H1 (cell line): ENCODE measurements around the gene SUGP2. TPM values are rescaled to one million over a fixed set of nuclear protein-coding genes. Genes with fewer than 3 reads are reported as not detected.

Experiments
- ASH2L ChIP-seq: fragments of 200-600, 300-600 bp; sonication (generic); IDR thresholded peaks from one replicate; pipeline ENCODE4 v1.7.1; 2017; ENCODE audit warnings: low read length
- BACH1 ChIP-seq: IDR thresholded peaks from 2 replicates; pipeline ENCODE4 v1.6.1; 2012; ENCODE audit warnings: low read length, improper control_type of control experiment
- CHD2 ChIP-seq: IDR thresholded peaks from 2 replicates; pipeline ENCODE4 v1.6.1; 2012; ENCODE audit warnings: low read length, improper control_type of control experiment
- CREB1 ChIP-seq: IDR thresholded peaks from 2 replicates; pipeline ENCODE4 v1.6.1; 2012; ENCODE audit warnings: inconsistent platforms
- EGR1 ChIP-seq: IDR thresholded peaks from 2 replicates; pipeline ENCODE4 v1.6.1; 2011; ENCODE audit warnings: low read depth, low read length, borderline replicate concordance
- HDAC2 ChIP-seq, 2 experiments: fragments of 300-600 bp in 1 of 2; sonication (generic) in 1 of 2; IDR thresholded peaks; 2 replicates each; pipeline ENCODE4 v1.6.1; 2011 to 2012; ENCODE audit warnings: low read depth in 2 of 2, low read length in 2 of 2, mild to moderate bottlenecking in 2 of 2, moderate library complexity in 2 of 2, borderline replicate concordance in 1 of 2, inconsistent platforms in 1 of 2
- KDM1A ChIP-seq: fragments of 200-600, 300-600 bp; sonication (generic); IDR thresholded peaks from 2 replicates; pipeline ENCODE4 v1.7.1; 2016; ENCODE audit warnings: mild to moderate bottlenecking, low read length, borderline replicate concordance
- KDM5A ChIP-seq: fragments of 200-600 bp; IDR thresholded peaks from 2 replicates; pipeline ENCODE4 v1.7.1; 2012; ENCODE audit warnings: mild to moderate bottlenecking, low read length, inconsistent platforms, mixed read lengths
- NANOG ChIP-seq: IDR thresholded peaks from 2 replicates; pipeline ENCODE4 v1.6.1; 2011; ENCODE audit warnings: low read length, low read depth, mild to moderate bottlenecking, inconsistent platforms; ENCODE audit not compliant: insufficient read depth, poor library complexity, severe bottlenecking
- NRF1 ChIP-seq: IDR thresholded peaks from 2 replicates; pipeline ENCODE4 v1.6.1; 2011; ENCODE audit warnings: mild to moderate bottlenecking, low read depth, low read length, improper control_type of control experiment
- PHF8 ChIP-seq: fragments of 200-600 bp; sonication (generic); conservative IDR thresholded peaks from 2 replicates; pipeline ENCODE4 v1.7.1; 2012; ENCODE audit warnings: low read depth, mild to moderate bottlenecking, inconsistent platforms, low read length, moderate library complexity
- POLR2A ChIP-seq, 2 experiments: IDR thresholded peaks; 1 replicate in 1 of 2; 2 replicates in 1 of 2; pipeline ENCODE4 v1.6.1; 2011; ENCODE audit warnings: low read depth in 2 of 2, low read length in 2 of 2, mild to moderate bottlenecking in 2 of 2; ENCODE audit errors: control extremely low read depth in 1 of 2
- RAD21 ChIP-seq, 2 experiments: IDR thresholded peaks in 1 of 2; conservative IDR thresholded peaks in 1 of 2; 2 replicates each; pipeline ENCODE4 v1.6.1; 2011; ENCODE audit warnings: low read depth in 2 of 2, low read length in 2 of 2, improper control_type of control experiment in 1 of 2, inconsistent platforms in 1 of 2, mild to moderate bottlenecking in 1 of 2, moderate library complexity in 1 of 2
- SIN3A ChIP-seq, 2 experiments: IDR thresholded peaks in 1 of 2; conservative IDR thresholded peaks in 1 of 2; 2 replicates each; pipeline ENCODE4 v1.6.1; 2011 to 2012; ENCODE audit warnings: low read length in 2 of 2, improper control_type of control experiment in 1 of 2, low read depth in 1 of 2, mild to moderate bottlenecking in 1 of 2
- SP4 ChIP-seq: IDR thresholded peaks from 2 replicates; pipeline ENCODE4 v1.6.1; 2012; ENCODE audit warnings: low read length, inconsistent platforms
- TAF1 ChIP-seq: IDR thresholded peaks from 2 replicates; pipeline ENCODE4 v1.6.1; 2011; ENCODE audit warnings: mild to moderate bottlenecking, low read depth, low read length
- TCF12 ChIP-seq: IDR thresholded peaks from 2 replicates; pipeline ENCODE4 v1.6.1; 2011; ENCODE audit warnings: low read depth, mild to moderate bottlenecking, low read length
- polyA plus RNA-seq, 7 experiments: library from polyadenylated mRNA; depleted of rRNA in 3 of 7; stranded (reverse) in 5 of 7; unstranded in 2 of 7; fragments of >200 nt in 5 of 7; fragments of 200-250 nt in 2 of 7; gene quantifications; 1 replicate in 5 of 7; 2 replicates in 1 of 7; 4 replicates in 1 of 7; pipeline versions ENCODE4 v1.2.1 to v1.2.3, GENCODE V29; 2011 to 2013; ENCODE audit warnings: missing spikeins in 2 of 7, mixed read lengths in 2 of 7
- total RNA-seq: library from RNA; stranded (reverse); fragmentation: NEBNext Ultra II Directional; extraction: Animal tissue kit (Norgen Biotek cat#: 25700); gene quantifications from 2 replicates; pipeline ENCODE4 v1.2.1, GENCODE V29; 2021
- TF ChIP-seq, protein P1 (sequence below): IDR thresholded peaks from 2 replicates; pipeline ENCODE4 v1.6.1; 2012; ENCODE audit warnings: inconsistent platforms
- TF ChIP-seq, protein P2 (sequence below), 3 experiments: IDR thresholded peaks; 1 replicate in 2 of 3; 2 replicates in 1 of 3; pipeline versions ENCODE4 v1.5.1 to v1.6.1; 2011; ENCODE audit warnings: low read length in 3 of 3, mild to moderate bottlenecking in 3 of 3, inconsistent platforms in 2 of 3, low read depth in 1 of 3, moderate library complexity in 1 of 3; ENCODE audit not compliant: insufficient read depth in 1 of 3; ENCODE audit errors: control extremely low read depth in 1 of 3

The SUGP2 gene
- total and polyA plus RNA-seq, 2 of the 8 experiments (the other 6 are each of a cell fraction or from before 2014, with no cell fraction given): 57.7 to 114 TPM

DNA sequence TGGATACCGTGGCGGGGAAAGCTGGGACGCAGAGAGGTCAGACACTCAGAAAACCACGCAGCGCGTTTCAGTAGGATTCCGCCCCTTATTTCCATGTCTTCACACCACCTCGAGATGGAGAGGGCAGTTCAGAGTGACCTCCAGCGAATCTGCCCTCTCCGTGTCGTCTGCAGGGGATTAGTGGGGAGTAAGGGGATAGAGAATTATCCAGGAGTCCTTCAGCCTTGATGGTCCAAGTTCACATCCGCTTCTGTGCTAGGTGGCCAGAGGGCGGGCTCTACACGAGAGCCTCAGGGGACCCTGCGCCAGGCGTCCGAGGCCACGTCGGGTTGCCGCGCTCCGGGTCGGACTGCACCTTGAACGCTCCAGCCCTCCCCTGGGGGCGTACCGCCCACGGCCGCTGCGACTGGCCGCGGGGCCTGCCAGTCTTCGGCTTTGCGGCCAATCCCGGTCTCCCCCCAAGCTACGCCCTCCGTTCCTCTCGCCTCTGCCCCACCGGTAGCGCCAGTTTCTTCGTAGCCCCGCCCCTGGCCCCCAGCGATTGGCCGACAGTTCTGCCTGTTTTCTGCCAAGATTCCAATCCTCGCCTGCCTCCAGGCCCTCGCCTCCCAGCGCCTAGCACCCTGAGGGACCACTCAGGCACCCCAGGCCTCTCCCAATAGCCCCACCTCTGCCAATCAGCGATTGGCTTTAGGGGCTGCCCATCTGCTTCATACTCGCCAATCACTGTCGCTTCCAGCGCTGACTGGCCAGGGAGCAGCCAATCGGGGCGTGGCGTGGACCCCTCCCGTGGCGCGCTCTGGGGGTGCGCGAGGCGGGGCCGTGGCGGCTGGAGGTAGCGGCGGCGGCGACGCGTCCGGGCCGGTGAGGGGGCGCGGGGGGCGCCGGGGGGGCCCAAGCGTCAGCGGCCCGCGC lies 30.1 kb upstream of the SUGP2 start, which contains the start of gene SLC25A42 (continued):
- 0 out of 4 replicates have a peak, but pooled peaks of 1 of the 2 experiments have one; percentile 45 for TF ChIP-seq HDAC2 (IDR thresholded peaks at IDR 0.05; ENCODE audit: borderline replicate concordance in 1 of 2, low read depth in 2 of 2, low read length in 2 of 2)
- 0 out of 2 replicates have a peak, but pooled peaks have one; percentile 52 for TF ChIP-seq PHF8
- TF ChIP-seq KDM5A: no peak
- TF ChIP-seq EGR1: peak; percentile 76
- no peak for TF ChIP-seq ASH2L
- TF ChIP-seq, protein P1, sequence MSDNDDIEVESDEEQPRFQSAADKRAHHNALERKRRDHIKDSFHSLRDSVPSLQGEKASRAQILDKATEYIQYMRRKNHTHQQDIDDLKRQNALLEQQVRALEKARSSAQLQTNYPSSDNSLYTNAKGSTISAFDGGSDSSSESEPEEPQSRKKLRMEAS: 0 out of 2 replicates have a peak, but pooled peaks have one; percentile 26
- peak; percentile 58; the same call in 1 of the 2 replicates for TF ChIP-seq TAF1
- TF ChIP-seq KDM1A: peak; percentile 19; the same call in 1 of the 2 replicates
- TF ChIP-seq CREB1: peak; percentile 63
- peak in 1 of 2 experiments; percentile 14; a peak in 1 of 4 replicates for TF ChIP-seq RAD21 (IDR thresholded peaks at IDR 0.05 in 1 of 2, conservative IDR thresholded peaks at IDR 0.05 in 1 of 2; ENCODE audit: low read depth in 2 of 2, low read length in 2 of 2)
- TF ChIP-seq, protein P2, sequence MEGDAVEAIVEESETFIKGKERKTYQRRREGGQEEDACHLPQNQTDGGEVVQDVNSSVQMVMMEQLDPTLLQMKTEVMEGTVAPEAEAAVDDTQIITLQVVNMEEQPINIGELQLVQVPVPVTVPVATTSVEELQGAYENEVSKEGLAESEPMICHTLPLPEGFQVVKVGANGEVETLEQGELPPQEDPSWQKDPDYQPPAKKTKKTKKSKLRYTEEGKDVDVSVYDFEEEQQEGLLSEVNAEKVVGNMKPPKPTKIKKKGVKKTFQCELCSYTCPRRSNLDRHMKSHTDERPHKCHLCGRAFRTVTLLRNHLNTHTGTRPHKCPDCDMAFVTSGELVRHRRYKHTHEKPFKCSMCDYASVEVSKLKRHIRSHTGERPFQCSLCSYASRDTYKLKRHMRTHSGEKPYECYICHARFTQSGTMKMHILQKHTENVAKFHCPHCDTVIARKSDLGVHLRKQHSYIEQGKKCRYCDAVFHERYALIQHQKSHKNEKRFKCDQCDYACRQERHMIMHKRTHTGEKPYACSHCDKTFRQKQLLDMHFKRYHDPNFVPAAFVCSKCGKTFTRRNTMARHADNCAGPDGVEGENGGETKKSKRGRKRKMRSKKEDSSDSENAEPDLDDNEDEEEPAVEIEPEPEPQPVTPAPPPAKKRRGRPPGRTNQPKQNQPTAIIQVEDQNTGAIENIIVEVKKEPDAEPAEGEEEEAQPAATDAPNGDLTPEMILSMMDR (IDR thresholded peaks at IDR 0.05; ENCODE audit: control extremely low read depth in 1 of 3, insufficient read depth in 1 of 3, low read depth in 1 of 3, low read length in 3 of 3): no peak
- TF ChIP-seq SP4: peak; percentile 93
- peak in 1 of 2 experiments; percentile 11; a peak in 1 of 4 replicates for TF ChIP-seq SIN3A (conservative IDR thresholded peaks at IDR 0.05 in 1 of 2, IDR thresholded peaks at IDR 0.05 in 1 of 2; ENCODE audit: low read depth in 1 of 2, low read length in 2 of 2)
- no peak for TF ChIP-seq TCF12
- no peak for TF ChIP-seq BACH1
- TF ChIP-seq CHD2: peak; percentile 90
- no peak for TF ChIP-seq NRF1
- TF ChIP-seq POLR2A (IDR thresholded peaks at IDR 0.05; ENCODE audit: control extremely low read depth in 1 of 2, low read depth in 2 of 2, low read length in 2 of 2): peak; percentile 60 to 74
- peak; percentile 46 for TF ChIP-seq NANOG
- TF ChIP-seq, all 59 proteins: peak for 19
